ENCODE measurements around the gene SERPINA9. TPM values are rescaled to one million over a fixed set of nuclear protein-coding genes. Genes with fewer than 3 reads are reported as not detected.

The SERPINA9 gene
- polyA plus RNA-seq, 3 donors from 2014 or later: not detected

DNA sequence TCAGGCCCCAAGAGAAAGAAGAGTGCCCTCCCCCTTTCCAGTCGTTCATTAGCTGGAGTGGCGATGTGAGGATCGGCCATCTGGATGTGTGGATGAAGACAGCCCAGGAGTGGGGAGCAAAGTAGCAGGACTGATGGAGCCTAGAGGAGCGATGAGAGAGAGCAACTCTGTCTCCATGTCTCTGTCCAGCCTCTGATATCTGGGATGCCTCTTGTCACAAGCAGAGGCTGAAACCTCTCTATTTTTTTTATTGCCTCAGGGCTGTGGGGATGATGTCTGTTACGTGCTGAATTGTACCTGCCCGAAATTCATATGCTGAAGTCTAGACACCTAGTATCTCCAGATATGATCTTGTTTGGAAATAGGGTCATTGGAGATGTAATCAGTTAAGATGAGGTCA, 26.1 kb downstream of the SERPINA9 start:
- Mint-ChIP-seq H3K27me3 (ENCODE audit: low read depth in 3 of 3) (peaks cover 3 to 17% (median 10%) of the 10 kb centered on the region in 3 donors), H3K36me3 (no peaks in the 10 kb centered on the region), H3K4me3 (no peak overlapping the region), H3K27ac (no peak overlapping the region), H3K9me3 (peaks cover 0 to 2% (median 0%) of the 10 kb centered on the region in 6 donors), H3K4me1 (peaks cover 0 to 9% of the 10 kb centered on the region in 2 donors)
- no peak for DNase-seq

- Mint-ChIP-seq H3K4me3 (no peak overlapping the region), H3K9me3 (no peaks in the 10 kb centered on the region), H3K4me1 (peaks cover 0 to 9% of the 10 kb centered on the region in 2 donors), H3K36me3 (no peaks in the 10 kb centered on the region), H3K27ac (no peak overlapping the region), H3K27me3 (ENCODE audit: low read depth in 3 of 3) (peaks cover 3 to 16% (median 10%) of the 10 kb centered on the region in 3 donors)
- DNase-seq: no peak
Measured at GRCh38 chr14:94448071-94448808, 27.8 kb downstream of the SERPINA9 start.

- Mint-ChIP-seq H3K27me3 (ENCODE audit: low read depth in 3 of 3) (peaks cover 1 to 14% (median 10%) of the 10 kb centered on the region in 3 donors), H3K36me3 (no peaks in the 10 kb centered on the region), H3K9me3 (no peaks in the 10 kb centered on the region), H3K27ac (no peak overlapping the region), H3K4me3 (no peak overlapping the region), H3K4me1 (peaks cover 0 to under 1% of the 10 kb centered on the region in 2 donors)
- no peak for DNase-seq
Measured at GRCh38 chr14:94447206-94447605, 28.8 kb downstream of the SERPINA9 start.

DNA sequence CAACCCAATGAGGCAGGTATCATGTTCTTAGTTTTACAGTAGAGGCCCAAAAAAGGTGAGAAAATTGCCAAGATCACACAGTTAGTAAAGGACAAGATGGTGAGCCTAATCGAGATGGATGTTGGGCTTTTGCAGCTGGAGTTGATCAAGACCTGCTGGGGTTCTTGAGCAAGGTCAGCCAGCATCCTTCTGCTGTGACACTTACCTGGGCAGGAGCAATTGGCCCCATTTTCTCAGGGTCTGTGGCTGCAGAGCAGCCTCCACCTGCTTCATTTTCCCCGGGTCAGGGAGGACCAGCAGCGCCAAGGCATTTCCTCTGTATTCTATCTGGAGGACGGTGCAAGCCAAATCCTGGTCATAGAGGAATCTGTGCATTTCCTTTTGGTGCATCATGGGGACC, 29.9 kb downstream of the SERPINA9 start:
- H3K4me1 Mint-ChIP-seq: no peaks in the 10 kb centered on the region
- H3K36me3 Mint-ChIP-seq: no peaks in the 10 kb centered on the region
- no peak for DNase-seq
- H3K27ac Mint-ChIP-seq: no peak overlapping the region
- no peak overlapping the region for H3K4me3 Mint-ChIP-seq
- peaks cover 0 to 2% (median 0%) of the 10 kb centered on the region in 6 donors for H3K9me3 Mint-ChIP-seq
- peaks cover 1 to 16% (median 9%) of the 10 kb centered on the region in 3 donors for H3K27me3 Mint-ChIP-seq (ENCODE audit: low read depth in 3 of 3)

- no peak overlapping the region for H3K27ac Mint-ChIP-seq
Measured at GRCh38 chr14:94445003-94445402, 31.0 kb downstream of the SERPINA9 start.

DNA sequence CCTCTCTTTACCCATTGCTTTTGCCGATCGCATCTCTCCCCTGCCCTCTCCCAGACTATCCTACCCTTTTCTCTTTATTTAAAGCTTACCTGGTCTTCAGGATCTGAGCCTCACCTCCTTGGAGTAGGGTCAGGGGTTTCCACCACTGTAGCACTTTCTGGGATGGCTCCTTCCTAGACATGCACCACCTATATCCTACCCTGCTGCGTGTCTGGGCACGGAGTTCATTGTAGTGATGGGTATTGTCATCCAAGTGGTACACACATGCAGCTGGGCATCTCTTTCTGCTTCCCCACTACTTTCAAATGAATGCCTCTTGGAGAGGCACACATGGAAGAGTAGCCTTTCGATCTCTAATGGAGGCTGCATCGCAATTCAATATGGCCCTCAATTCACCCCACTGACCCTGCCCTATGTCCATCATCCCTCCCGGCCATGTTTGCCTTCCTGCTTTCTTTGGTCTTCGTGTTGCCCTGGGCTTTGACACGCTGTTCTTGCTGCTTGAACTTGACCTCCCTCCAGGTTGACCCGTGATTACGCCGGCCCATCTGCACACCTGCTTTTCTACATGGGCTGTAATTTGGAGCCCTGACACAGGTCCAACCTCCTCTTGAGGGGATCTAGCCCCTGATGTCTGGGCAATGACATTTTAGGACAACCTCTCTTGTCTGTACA, 34.3 kb downstream of the SERPINA9 start:
- H3K9me3 Mint-ChIP-seq: peaks cover 0 to 2% (median 0%) of the 10 kb centered on the region in 6 donors
- no peak overlapping the region for H3K4me3 Mint-ChIP-seq
- no peaks in the 10 kb centered on the region for H3K36me3 Mint-ChIP-seq
- no peak for DNase-seq
- H3K4me1 Mint-ChIP-seq: no peaks in the 10 kb centered on the region
- H3K27me3 Mint-ChIP-seq (ENCODE audit: low read depth in 3 of 3): peaks cover 1 to 8% (median 5%) of the 10 kb centered on the region in 3 donors
- no peak overlapping the region for H3K27ac Mint-ChIP-seq

More at GRCh38 chr14:94445003-94445402, 31.0 kb downstream of the SERPINA9 start:
- H3K4me1 Mint-ChIP-seq: no peaks in the 10 kb centered on the region
- DNase-seq: no peak
- H3K36me3 Mint-ChIP-seq: no peaks in the 10 kb centered on the region
- peaks cover 0 to 2% (median 0%) of the 10 kb centered on the region in 6 donors for H3K9me3 Mint-ChIP-seq
- H3K27me3 Mint-ChIP-seq (ENCODE audit: low read depth in 3 of 3): peaks cover 1 to 13% (median 9%) of the 10 kb centered on the region in 3 donors
- H3K4me3 Mint-ChIP-seq: no peak overlapping the region

DNA sequence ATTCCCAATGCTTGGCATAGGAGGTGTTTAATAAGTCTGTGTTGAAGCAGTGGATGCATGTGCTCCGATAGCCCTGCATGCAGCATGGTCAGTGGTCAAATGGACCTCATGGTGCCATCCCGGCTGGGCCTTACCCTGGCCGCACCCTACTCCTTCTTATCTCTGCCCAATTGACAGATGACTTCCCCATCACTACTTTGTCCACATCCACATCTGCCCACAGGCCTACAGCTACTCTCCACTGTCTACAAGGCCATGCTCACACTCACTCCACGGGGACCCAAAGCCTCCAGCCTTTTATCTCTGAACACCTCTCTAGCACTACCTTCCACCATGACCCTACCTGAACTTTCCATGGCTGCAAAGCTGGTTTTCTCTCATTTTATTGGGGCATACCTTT, 34.9 kb downstream of the SERPINA9 start:
- Mint-ChIP-seq H3K4me1 (no peaks in the 10 kb centered on the region), H3K4me3 (no peak overlapping the region), H3K9me3 (peaks cover 0 to 2% (median 0%) of the 10 kb centered on the region in 6 donors), H3K36me3 (no peaks in the 10 kb centered on the region), H3K27ac (no peak overlapping the region), H3K27me3 (ENCODE audit: low read depth in 3 of 3) (peaks cover 1 to 8% (median 5%) of the 10 kb centered on the region in 3 donors)
- no peak for DNase-seq

DNA sequence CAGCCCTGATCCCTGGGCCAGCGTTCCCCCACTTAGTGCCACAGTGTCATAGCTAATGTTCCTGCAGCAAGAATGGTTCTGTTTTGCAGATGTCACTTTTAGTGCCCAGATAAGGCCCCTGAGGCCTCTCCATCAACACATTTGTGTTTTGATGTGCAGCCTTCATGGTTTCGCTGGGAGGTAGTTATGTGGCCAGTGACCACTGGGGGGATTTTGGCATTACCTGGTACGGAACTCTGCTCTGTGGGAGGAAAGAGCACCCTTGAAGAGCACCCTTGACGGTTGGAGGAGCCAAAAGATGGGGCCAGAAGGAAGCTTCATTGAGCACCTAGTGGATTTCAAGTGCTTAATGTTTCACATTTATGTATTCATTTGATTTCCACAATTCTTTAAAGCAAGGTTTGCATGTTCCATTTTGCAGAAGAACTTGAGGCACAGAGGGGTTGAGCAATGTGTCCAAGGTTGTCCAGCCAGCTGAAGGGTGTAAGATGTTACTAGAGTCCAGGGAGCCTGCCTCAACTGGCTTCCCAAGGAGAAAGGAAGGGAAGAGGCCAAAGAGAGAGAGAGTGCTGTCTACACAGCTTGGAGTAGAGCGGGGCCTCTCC, 36.4 kb downstream of the SERPINA9 start:
- no peak overlapping the region for H3K27ac Mint-ChIP-seq
- no peak overlapping the region for H3K4me3 Mint-ChIP-seq
- H3K9me3 Mint-ChIP-seq: peaks cover 0 to 2% (median 0%) of the 10 kb centered on the region in 6 donors
- no peaks in the 10 kb centered on the region for H3K4me1 Mint-ChIP-seq
- peaks cover 4 to 8% (median 5%) of the 10 kb centered on the region in 3 donors for H3K27me3 Mint-ChIP-seq (ENCODE audit: low read depth in 3 of 3)
- DNase-seq: no peak
- no peaks in the 10 kb centered on the region for H3K36me3 Mint-ChIP-seq

GRCh38 chr14:94428610-94429009, 47.4 kb downstream of the SERPINA9 start:
- Mint-ChIP-seq H3K9me3 (peaks cover 0 to 6% (median 0%) of the 10 kb centered on the region in 6 donors), H3K4me3 (no peak overlapping the region), H3K27me3 (ENCODE audit: low read depth in 3 of 3) (peaks cover 0 to 3% (median 2%) of the 10 kb centered on the region in 3 donors), H3K27ac (no peak overlapping the region), H3K36me3 (no peaks in the 10 kb centered on the region), H3K4me1 (no peaks in the 10 kb centered on the region)
- no peak for DNase-seq

DNA sequence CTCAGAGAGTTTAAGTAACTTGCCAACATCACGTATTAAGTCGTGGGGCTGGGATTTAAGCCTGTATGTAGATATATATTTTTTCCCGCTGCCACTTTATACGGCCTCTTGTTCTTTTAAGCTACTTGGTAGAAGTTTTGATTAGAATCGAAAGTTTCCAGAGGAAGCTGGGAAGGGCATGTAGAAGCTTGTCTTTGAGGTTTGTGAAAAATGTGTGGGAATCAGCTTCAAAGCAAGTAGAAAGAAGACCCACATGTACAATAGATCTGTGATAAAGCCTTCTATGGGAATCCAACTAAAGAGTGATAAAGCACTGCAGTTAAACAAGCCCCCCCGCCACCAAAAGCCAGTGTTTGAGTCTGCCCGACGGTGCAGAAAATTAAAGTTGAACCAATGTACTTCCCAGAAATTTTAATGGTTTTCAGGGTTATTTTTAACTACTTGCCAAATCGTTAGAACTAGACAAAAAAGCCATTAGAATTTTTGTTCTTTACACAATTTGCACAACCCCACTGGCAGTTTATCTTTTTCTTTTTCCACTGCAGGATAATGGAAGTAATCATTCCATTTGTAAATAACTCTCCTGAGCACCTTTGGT, 48.9 kb downstream of the SERPINA9 start:
- Mint-ChIP-seq H3K27ac (no peak overlapping the region), H3K27me3 (ENCODE audit: low read depth in 3 of 3) (peaks cover 0 to 7% (median 5%) of the 10 kb centered on the region in 3 donors), H3K9me3 (peaks cover 0 to 6% (median 0%) of the 10 kb centered on the region in 6 donors), H3K36me3 (no peaks in the 10 kb centered on the region), H3K4me1 (peaks cover 0 to 4% of the 10 kb centered on the region in 2 donors), H3K4me3 (no peak overlapping the region)
- DNase-seq: no peak

DNA sequence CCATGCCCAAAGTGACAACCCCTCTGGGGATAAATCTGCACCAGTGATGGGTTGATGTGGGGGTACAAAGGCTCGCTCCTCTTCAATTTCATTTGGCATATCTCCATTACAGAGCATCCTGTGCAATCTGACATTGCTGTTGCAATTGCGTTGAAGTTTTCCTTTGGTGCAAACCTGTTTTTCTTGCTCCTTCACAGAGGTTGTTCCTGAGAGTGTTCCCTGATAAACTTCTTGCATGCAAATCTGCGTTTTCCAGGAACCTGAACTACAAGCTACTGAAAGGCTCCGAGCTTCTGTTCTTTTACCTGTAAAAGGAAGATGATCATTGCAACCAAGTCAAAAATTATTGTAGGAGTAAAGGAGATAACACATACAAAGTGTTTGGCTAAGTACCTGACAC, 49.5 kb downstream of the SERPINA9 start:
- Mint-ChIP-seq H3K36me3 (no peaks in the 10 kb centered on the region), H3K4me1 (peaks cover 0 to 4% of the 10 kb centered on the region in 2 donors), H3K9me3 (peaks cover 0 to 6% (median 0%) of the 10 kb centered on the region in 6 donors), H3K27ac (no peak overlapping the region), H3K4me3 (no peak overlapping the region), H3K27me3 (ENCODE audit: low read depth in 3 of 3) (peaks cover under 1 to 7% (median 5%) of the 10 kb centered on the region in 3 donors)
- DNase-seq: no peak

GRCh38 chr14:94424371-94424770, 51.6 kb downstream of the SERPINA9 start:
- Mint-ChIP-seq H3K9me3 (no peaks in the 10 kb centered on the region), H3K4me3 (no peak overlapping the region), H3K27ac (no peak overlapping the region), H3K4me1 (peaks cover 0 to 4% of the 10 kb centered on the region in 2 donors), H3K36me3 (no peaks in the 10 kb centered on the region), H3K27me3 (ENCODE audit: low read depth in 3 of 3) (peaks cover 2 to 11% (median 5%) of the 10 kb centered on the region in 3 donors)
- DNase-seq: no peak

DNA sequence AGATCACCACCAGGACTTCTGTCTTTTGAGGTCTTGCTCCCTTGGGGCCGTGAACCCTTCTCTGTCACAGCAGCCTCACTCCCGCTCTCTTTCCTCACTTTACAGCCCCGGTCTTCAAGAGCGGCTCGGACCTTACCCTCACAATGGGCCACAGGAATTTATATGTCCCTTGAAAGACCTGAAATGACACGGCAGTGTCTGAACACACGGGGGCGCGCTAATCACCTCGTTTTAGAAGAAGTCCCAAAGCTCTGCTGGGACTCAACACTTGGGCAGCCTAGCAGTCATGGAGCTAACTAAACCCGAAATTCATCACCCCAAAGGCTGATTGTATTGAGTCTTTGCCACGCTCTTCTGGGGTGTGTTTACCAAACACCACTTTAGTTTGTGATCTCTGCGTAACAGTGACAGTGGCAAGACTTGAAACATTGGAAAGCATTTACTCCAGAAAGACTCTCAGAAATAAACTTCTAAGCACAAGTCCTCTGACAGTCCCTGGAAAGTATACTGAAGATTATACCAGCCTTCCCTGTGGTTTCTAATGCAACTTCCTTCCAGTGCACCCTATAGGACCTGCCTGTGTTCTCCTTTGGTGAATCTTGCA, 52.4 kb downstream of the SERPINA9 start:
- H3K27ac Mint-ChIP-seq: no peak overlapping the region
- H3K4me1 Mint-ChIP-seq: peaks cover 0 to 4% of the 10 kb centered on the region in 2 donors
- H3K27me3 Mint-ChIP-seq (ENCODE audit: low read depth in 3 of 3): peaks cover 2 to 13% (median 5%) of the 10 kb centered on the region in 3 donors
- peak in 1 of 3 donors; percentile 3 for DNase-seq
- no peak overlapping the region for H3K4me3 Mint-ChIP-seq
- no peaks in the 10 kb centered on the region for H3K9me3 Mint-ChIP-seq
- H3K36me3 Mint-ChIP-seq: no peaks in the 10 kb centered on the region

All from immature natural killer cell (primary cell).